Stimulated activated CD4-positive, alpha-beta T cell treated with anti-CD3 and anti-CD28 coated beads, Interleukin-1b, Interleukin-23, amount 100 ng/mL, for 4 hours (primary cell): ENCODE data around the gene CACNG1.
"Not testable (repeated sequence)": the region's sequence is repeated elsewhere in the genome, so short reads cannot be mapped to it uniquely, and the experiment has no call there.

Experiments
- DNase-seq, 2 donors: peaks; one replicate each; pipeline ENCODE4 v3.0.0-alpha.2; 2020; ENCODE audit warnings: low read depth in 2 of 2

The CACNG1 gene

GRCh38 chr17:67025216-67025792 is 19.1 kb upstream of the CACNG1 start:
- no peak for DNase-seq

- no peak for DNase-seq
Observed at GRCh38 chr17:67026341-67026740, 18.0 kb upstream of the CACNG1 start.

GRCh38 chr17:67027031-67027628 is 17.2 kb upstream of the CACNG1 start:
- no peak for DNase-seq

GRCh38 chr17:67030641-67031040 is 13.7 kb upstream of the CACNG1 start:
- DNase-seq, result no peak

- DNase-seq, result no peak
Observed at GRCh38 chr17:67032382-67032781, 12.0 kb upstream of the CACNG1 start.

- DNase-seq, result no peak
Observed at GRCh38 chr17:67032985-67033384, 11.4 kb upstream of the CACNG1 start.

GRCh38 chr17:67033613-67034012 is 10.7 kb upstream of the CACNG1 start:
- DNase-seq, result no peak

- DNase-seq, result no peak
Observed at GRCh38 chr17:67035131-67036083, 8.9 kb upstream of the CACNG1 start.

- no peak for DNase-seq
Observed at GRCh38 chr17:67038861-67039365, 5.4 kb upstream of the CACNG1 start.

- no peak for DNase-seq
Observed at GRCh38 chr17:67040652-67041051, 3.7 kb upstream of the CACNG1 start.

GRCh38 chr17:67041119-67041518 is 3.2 kb upstream of the CACNG1 start:
- not testable (repeated sequence) for DNase-seq

- DNase-seq, result no peak
Observed at GRCh38 chr17:67041531-67041930, 2.8 kb upstream of the CACNG1 start.

- DNase-seq, result no peak
Observed at GRCh38 chr17:67041941-67042899, 2.1 kb upstream of the CACNG1 start.

GRCh38 chr17:67043283-67043682 is 1.1 kb upstream of the CACNG1 start:
- no peak for DNase-seq

GRCh38 chr17:67044940-67045339 is 586 bp downstream of the CACNG1 start:
- DNase-seq, result no peak

GRCh38 chr17:67046398-67046797 is 2.0 kb downstream of the CACNG1 start:
- DNase-seq, result no peak

GRCh38 chr17:67047382-67047781 is 3.0 kb downstream of the CACNG1 start:
- no peak for DNase-seq

GRCh38 chr17:67049025-67049739 is 4.8 kb downstream of the CACNG1 start:
- DNase-seq, result no peak

GRCh38 chr17:67050066-67050465 is 5.7 kb downstream of the CACNG1 start:
- no peak for DNase-seq

GRCh38 chr17:67050471-67051154 is 6.3 kb downstream of the CACNG1 start:
- no peak for DNase-seq
